NOMO-1 treated with DMSO at 0.1 percent for 48 hours (cell line): ENCODE results near the gene WNT7B.
A peak's percentile ranks its signal among the peaks of the same experiment; 100 is the strongest.

ENCODE experiments used
- DNase-seq: peaks from one replicate; lab custom pipeline; 2025; ENCODE audit not compliant: unreplicated experiment; lab: John Stamatoyannopoulos, UW

The WNT7B gene

GRCh38 chr22:45997077-45997776, 20.3 kb upstream of the WNT7B start:
- DNase-seq = no peak

- peak; percentile 86 for DNase-seq
Measured at GRCh38 chr22:45996241-45997076, 19.5 kb upstream of the WNT7B start.

GRCh38 chr22:45995405-45996101, 18.6 kb upstream of the WNT7B start:
- DNase-seq = no peak

- DNase-seq = no peak
Measured at GRCh38 chr22:45994491-45995404, 17.8 kb upstream of the WNT7B start.

- DNase-seq = no peak
Measured at GRCh38 chr22:45993841-45994240, 16.9 kb upstream of the WNT7B start.

- DNase-seq = no peak
Measured at GRCh38 chr22:45993143-45993692, 16.3 kb upstream of the WNT7B start.

- no peak for DNase-seq
Measured at GRCh38 chr22:45992737-45993136, 15.8 kb upstream of the WNT7B start.

- no peak for DNase-seq
Measured at GRCh38 chr22:45991098-45991497, 14.1 kb upstream of the WNT7B start.

GRCh38 chr22:45987136-45987861, 10.3 kb upstream of the WNT7B start:
- DNase-seq = no peak

GRCh38 chr22:45984316-45984916, 7.5 kb upstream of the WNT7B start:
- no peak for DNase-seq

GRCh38 chr22:45983797-45984196, 6.8 kb upstream of the WNT7B start:
- DNase-seq = no peak

GRCh38 chr22:45980761-45981160, 3.8 kb upstream of the WNT7B start:
- DNase-seq = no peak

GRCh38 chr22:45980268-45980570, 3.3 kb upstream of the WNT7B start:
- no peak for DNase-seq

- DNase-seq = no peak
Measured at GRCh38 chr22:45978275-45978713, 1.3 kb upstream of the WNT7B start.

- DNase-seq = no peak
Measured at GRCh38 chr22:45977551-45978274, 751 bp upstream of the WNT7B start.

- DNase-seq = no peak
Measured at GRCh38 chr22:45976254-45977002, 534 bp downstream of the WNT7B start.

- no peak for DNase-seq
Measured at GRCh38 chr22:45975164-45976161, 1.5 kb downstream of the WNT7B start.
